ENCODE data around the gene FLAD1. TPM values are rescaled to one million over a fixed set of nuclear protein-coding genes. Genes with fewer than 3 reads are reported as not detected.

Gene FLAD1
- total and polyA plus RNA-seq, 2 of the 8 experiments (the other 6 are each of a cell fraction or from before 2014, with no cell fraction given): 104 to 143 TPM

DNA sequence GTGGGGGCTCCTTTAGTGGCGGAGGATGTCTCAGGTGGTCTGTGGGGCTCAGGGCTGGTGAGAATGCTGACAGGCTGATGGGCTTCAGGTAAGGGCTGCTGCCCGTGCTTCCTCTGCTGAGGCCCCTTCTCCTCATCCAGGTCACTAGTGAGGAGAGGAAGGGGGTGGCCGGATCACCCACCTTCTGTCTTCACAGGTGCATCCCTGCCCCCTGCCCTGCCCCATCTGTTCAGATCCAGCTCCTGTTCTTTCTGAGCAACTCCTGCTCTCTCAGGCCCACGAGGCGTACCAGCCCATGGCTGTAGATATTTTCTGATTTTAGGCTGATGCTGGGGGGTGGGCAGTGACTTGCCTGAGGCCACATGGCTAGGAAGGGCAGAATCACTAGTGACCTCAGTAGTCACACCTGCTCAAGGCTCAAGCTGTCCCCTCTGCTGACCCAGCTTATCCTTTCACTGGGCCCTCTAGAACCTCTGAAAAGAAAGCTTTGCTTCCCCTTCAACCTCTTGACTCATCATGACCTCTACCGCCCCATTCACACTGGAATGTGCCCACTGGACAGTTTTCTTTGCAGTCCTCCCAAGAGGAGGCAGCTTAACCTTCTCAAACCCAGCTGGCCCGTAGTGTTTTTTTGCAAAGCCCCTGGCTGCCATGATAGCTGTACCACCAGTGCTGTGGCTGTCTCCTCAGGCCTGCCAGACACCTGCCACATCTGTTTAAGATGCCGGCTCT lies 35.6 kb downstream of the FLAD1 start (continued):
- no peak for TF ChIP-seq RXRA (IDR thresholded peaks at IDR 0.05; ENCODE audit: insufficient read depth, low read depth, low read length)

Data from H1 (cell line).